ENCODE results near the gene TGFB2. TPM values are rescaled to one million over a fixed set of nuclear protein-coding genes. Genes with fewer than 3 reads are reported as not detected.
A peak's percentile ranks its signal among the peaks of the same experiment; 100 is the strongest.

The TGFB2 gene
- total RNA-seq, 1 experiment from 2014 or later = 0.34 TPM

DNA sequence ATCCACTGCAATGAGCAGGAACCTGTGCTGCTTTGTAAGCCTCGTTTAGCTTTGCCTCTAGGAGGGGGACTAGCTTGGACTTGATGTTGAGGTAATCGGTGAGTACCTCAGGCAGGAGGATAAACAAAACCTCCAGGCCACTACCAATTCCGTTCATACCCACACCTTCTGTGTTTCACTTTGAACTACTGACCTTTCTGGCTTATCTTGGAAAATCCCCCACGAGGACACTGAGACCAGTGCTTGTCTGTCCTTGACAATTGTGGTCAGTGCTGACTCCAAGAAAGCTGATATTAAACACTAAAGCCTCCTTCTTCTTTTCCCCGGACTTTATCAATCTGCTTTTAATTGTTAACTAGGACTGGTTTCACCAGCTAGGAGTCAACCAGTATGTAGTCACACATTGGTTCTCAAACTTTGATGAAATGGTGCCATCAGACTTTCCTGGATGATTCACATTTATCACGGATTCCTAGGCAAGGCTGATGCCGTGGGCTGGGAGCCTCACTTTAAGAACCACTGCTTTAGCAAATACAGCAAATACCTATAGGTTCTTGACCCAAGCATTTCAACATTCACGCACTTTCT lies 52.7 kb downstream of the TGFB2 start:
- Histone ChIP-seq H2AFZ (ENCODE audit: low read depth, low read length, poor library complexity, severe bottlenecking) (no peak overlapping the region), H4K20me1 (ENCODE audit: insufficient read depth) (no peaks in the 10 kb centered on the region), H3K9ac (ENCODE audit: low read length) (no peak overlapping the region), H3K4me3 (replicated peaks in 1 of 2; ENCODE audit: low read depth in 1 of 2, low read length in 2 of 2) (no peak overlapping the region), H3K27me3 (ENCODE audit: insufficient read depth, low read length) (no peaks in the 10 kb centered on the region), H3K79me2 (ENCODE audit: insufficient read depth, low read length) (no peaks in the 10 kb centered on the region), H3K4me2 (ENCODE audit: low read length) (0 out of 2 replicates have a peak overlapping the region, but pooled peaks have one; percentile 9), H3K9me3 (ENCODE audit: control insufficient read depth in 1 of 2, insufficient read depth in 1 of 2, low read depth in 1 of 2, low read length in 2 of 2) (no peaks in the 10 kb centered on the region), H3K36me3 (ENCODE audit: control insufficient read depth in 1 of 2, insufficient read depth in 2 of 2, low read length in 2 of 2) (no peaks in the 10 kb centered on the region), H3K4me1 (ENCODE audit: control insufficient read depth in 1 of 2, insufficient read depth in 2 of 2, low read length in 2 of 2) (peaks cover 0 to 13% of the 10 kb centered on the region in 2 experiments; a peak in 2 of 4 replicates), H3K9me2 (ENCODE audit: insufficient read depth) (no peaks in the 10 kb centered on the region), H3K27ac (ENCODE audit: low read depth, low read length) (no peak overlapping the region)
- RAD21 ChIA-PET (ENCODE audit: low non-redundant PET in 1 of 2, low total read pairs in 2 of 2, uncharacterized antibody in 2 of 2, unreplicated experiment in 2 of 2) = no interaction called here
- no TSS peak for BruUV-seq (replicated peaks)
- TF ChIP-seq ZFX (IDR thresholded peaks at IDR 0.05) = no peak
- TF ChIP-seq, protein P1, sequence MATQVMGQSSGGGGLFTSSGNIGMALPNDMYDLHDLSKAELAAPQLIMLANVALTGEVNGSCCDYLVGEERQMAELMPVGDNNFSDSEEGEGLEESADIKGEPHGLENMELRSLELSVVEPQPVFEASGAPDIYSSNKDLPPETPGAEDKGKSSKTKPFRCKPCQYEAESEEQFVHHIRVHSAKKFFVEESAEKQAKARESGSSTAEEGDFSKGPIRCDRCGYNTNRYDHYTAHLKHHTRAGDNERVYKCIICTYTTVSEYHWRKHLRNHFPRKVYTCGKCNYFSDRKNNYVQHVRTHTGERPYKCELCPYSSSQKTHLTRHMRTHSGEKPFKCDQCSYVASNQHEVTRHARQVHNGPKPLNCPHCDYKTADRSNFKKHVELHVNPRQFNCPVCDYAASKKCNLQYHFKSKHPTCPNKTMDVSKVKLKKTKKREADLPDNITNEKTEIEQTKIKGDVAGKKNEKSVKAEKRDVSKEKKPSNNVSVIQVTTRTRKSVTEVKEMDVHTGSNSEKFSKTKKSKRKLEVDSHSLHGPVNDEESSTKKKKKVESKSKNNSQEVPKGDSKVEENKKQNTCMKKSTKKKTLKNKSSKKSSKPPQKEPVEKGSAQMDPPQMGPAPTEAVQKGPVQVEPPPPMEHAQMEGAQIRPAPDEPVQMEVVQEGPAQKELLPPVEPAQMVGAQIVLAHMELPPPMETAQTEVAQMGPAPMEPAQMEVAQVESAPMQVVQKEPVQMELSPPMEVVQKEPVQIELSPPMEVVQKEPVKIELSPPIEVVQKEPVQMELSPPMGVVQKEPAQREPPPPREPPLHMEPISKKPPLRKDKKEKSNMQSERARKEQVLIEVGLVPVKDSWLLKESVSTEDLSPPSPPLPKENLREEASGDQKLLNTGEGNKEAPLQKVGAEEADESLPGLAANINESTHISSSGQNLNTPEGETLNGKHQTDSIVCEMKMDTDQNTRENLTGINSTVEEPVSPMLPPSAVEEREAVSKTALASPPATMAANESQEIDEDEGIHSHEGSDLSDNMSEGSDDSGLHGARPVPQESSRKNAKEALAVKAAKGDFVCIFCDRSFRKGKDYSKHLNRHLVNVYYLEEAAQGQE (IDR thresholded peaks at IDR 0.05; ENCODE audit: low read depth) = no peak
- TF ChIP-seq, protein P2, sequence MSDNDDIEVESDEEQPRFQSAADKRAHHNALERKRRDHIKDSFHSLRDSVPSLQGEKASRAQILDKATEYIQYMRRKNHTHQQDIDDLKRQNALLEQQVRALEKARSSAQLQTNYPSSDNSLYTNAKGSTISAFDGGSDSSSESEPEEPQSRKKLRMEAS (IDR thresholded peaks at IDR 0.05) = no peak
- TF ChIP-seq EZH2 (IDR thresholded peaks at IDR 0.05) = no peak
- TF ChIP-seq CBX3 (IDR thresholded peaks at IDR 0.05; ENCODE audit: low read depth) = no peak
- no peak for TF ChIP-seq JUND (IDR thresholded peaks at IDR 0.05)
- no peak for TF ChIP-seq POLR2AphosphoS5 (IDR thresholded peaks at IDR 0.05; ENCODE audit: low read depth, low read length)
- TF ChIP-seq, protein P3, sequence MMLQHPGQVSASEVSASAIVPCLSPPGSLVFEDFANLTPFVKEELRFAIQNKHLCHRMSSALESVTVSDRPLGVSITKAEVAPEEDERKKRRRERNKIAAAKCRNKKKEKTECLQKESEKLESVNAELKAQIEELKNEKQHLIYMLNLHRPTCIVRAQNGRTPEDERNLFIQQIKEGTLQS (IDR thresholded peaks at IDR 0.05) = no peak
- no peak for TF ChIP-seq CEBPB (IDR thresholded peaks at IDR 0.05; ENCODE audit: low read depth)
- ATAC-seq (no peak), DNase-seq (ENCODE audit: low read depth, low spot score) (no peak)
- CTCF ChIA-PET = no interaction called here
- intact Hi-C loops (cut with micrococcal nuclease) = no loop called here
- POLR2A ChIA-PET = no interaction called here
